ENCODE data around the gene HOMEZ.

DNA sequence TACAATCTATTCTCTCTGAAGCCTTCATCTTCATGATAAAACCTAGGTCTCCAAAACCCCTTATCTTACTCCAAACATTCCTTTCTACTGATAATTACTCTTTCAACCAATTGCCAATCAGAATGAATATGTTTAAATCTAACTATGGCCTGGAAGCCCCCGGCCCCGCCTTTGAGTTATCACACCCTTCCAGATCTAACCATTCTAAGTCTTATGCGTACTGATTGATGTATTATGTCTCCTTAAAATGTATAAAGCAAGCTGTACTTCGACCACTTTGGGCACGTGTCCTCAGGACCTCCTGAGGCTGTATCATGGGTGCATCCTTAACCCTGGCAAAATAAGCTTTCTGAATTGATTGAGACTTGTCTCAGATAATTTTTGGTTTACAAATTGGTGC lies 49.7 kb upstream of the HOMEZ start:
- no peak for TF ChIP-seq SUZ12 (IDR thresholded peaks at IDR 0.05; ENCODE audit: low read length)
- TF ChIP-seq, protein P1, sequence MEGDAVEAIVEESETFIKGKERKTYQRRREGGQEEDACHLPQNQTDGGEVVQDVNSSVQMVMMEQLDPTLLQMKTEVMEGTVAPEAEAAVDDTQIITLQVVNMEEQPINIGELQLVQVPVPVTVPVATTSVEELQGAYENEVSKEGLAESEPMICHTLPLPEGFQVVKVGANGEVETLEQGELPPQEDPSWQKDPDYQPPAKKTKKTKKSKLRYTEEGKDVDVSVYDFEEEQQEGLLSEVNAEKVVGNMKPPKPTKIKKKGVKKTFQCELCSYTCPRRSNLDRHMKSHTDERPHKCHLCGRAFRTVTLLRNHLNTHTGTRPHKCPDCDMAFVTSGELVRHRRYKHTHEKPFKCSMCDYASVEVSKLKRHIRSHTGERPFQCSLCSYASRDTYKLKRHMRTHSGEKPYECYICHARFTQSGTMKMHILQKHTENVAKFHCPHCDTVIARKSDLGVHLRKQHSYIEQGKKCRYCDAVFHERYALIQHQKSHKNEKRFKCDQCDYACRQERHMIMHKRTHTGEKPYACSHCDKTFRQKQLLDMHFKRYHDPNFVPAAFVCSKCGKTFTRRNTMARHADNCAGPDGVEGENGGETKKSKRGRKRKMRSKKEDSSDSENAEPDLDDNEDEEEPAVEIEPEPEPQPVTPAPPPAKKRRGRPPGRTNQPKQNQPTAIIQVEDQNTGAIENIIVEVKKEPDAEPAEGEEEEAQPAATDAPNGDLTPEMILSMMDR (IDR thresholded peaks at IDR 0.05; ENCODE audit: control extremely low read depth in 1 of 3, insufficient read depth in 1 of 3, low read depth in 1 of 3, low read length in 3 of 3), result no peak
- TF ChIP-seq SP4 (IDR thresholded peaks at IDR 0.05; ENCODE audit: low read length), result no peak
- no peak for TF ChIP-seq POLR2A (IDR thresholded peaks at IDR 0.05; ENCODE audit: control extremely low read depth in 1 of 2, low read depth in 2 of 2, low read length in 2 of 2)
- no peak for TF ChIP-seq CHD2 (IDR thresholded peaks at IDR 0.05; ENCODE audit: low read length)
- TF ChIP-seq EP300 (IDR thresholded peaks at IDR 0.05; ENCODE audit: borderline replicate concordance in 1 of 2, low read depth in 2 of 2, low read length in 2 of 2), result no peak
- TF ChIP-seq MAFK (IDR thresholded peaks at IDR 0.05; ENCODE audit: low read depth, low read length), result no peak
- TF ChIP-seq TBP (IDR thresholded peaks at IDR 0.05; ENCODE audit: low read depth, low read length), result no peak
- no peak for TF ChIP-seq ZNF274 (IDR thresholded peaks at IDR 0.05; ENCODE audit: borderline replicate concordance, extremely low read depth, low read length)
- no peak for TF ChIP-seq CBX8 (IDR thresholded peaks at IDR 0.05; ENCODE audit: borderline replicate concordance, low read depth, low read length)

Measured in H1 (cell line).